CD4-positive, CD25-positive, alpha-beta regulatory T cell (primary cell): ENCODE results near the gene RBMXL2. TPM values are rescaled to one million over a fixed set of nuclear protein-coding genes. Genes with fewer than 3 reads are reported as not detected.

Source experiments
- ATAC-seq, 2 donors: fragments of 150-1000 bp; cut with Tn5 transposase; one replicate each; pipeline ENCODE4 v1.10.0; 2021; ENCODE audit warnings: low read depth in 2 of 2, moderate number of reproducible peaks in 2 of 2, moderate library complexity in 1 of 2
- DNase-seq, 3 donors: peaks; one replicate each; pipeline versions ENCODE4 v3.0.0 to v3.0.0-alpha.2; 2012 to 2022; ENCODE audit warnings: mixed read lengths in 1 of 3
- H3K27ac ChIP-seq: one replicate; pipeline ENCODE4 v1.7.0; 2013; ENCODE audit warnings: mild to moderate bottlenecking, low read length; ENCODE audit not compliant: insufficient read depth, poor library complexity, severe bottlenecking
- H3K27me3 ChIP-seq: one replicate; pipeline ENCODE4 v1.7.0; 2013; ENCODE audit warnings: low read length; ENCODE audit not compliant: control insufficient read depth, insufficient read depth
- H3K36me3 ChIP-seq: one replicate; pipeline ENCODE4 v1.7.0; 2013; ENCODE audit warnings: mild to moderate bottlenecking, low read length, moderate library complexity; ENCODE audit not compliant: control insufficient read depth, insufficient read depth
- H3K4me1 ChIP-seq: 2 replicates; pipeline ENCODE4 v1.7.0; 2013; ENCODE audit warnings: mild to moderate bottlenecking, low read length; ENCODE audit not compliant: insufficient read depth, control insufficient read depth, poor library complexity, severe bottlenecking
- H3K4me3 ChIP-seq: one replicate; pipeline ENCODE4 v1.7.0; 2013; ENCODE audit warnings: low read depth, mild to moderate bottlenecking, low read length, moderate library complexity
- H3K9me3 ChIP-seq, 2 experiments: 1 replicate in 1 of 2; 2 replicates in 1 of 2; pipeline ENCODE4 v1.7.0; 2013; ENCODE audit warnings: low read length in 2 of 2, mild to moderate bottlenecking in 1 of 2, moderate library complexity in 1 of 2; ENCODE audit not compliant: control insufficient read depth in 2 of 2
- H3K27ac Mint-ChIP-seq, 3 donors: one replicate each; pipeline ENCODE4 v1.8.0; 2020 to 2022; ENCODE audit warnings: mild to moderate bottlenecking in 3 of 3, mixed read lengths in 3 of 3, moderate library complexity in 2 of 3
- H3K27me3 Mint-ChIP-seq: one replicate; pipeline ENCODE4 v1.8.0; 2022; ENCODE audit warnings: mild to moderate bottlenecking, mixed read lengths
- H3K36me3 Mint-ChIP-seq: one replicate; pipeline ENCODE4 v1.8.0; 2020; ENCODE audit warnings: mixed read lengths
- H3K4me1 Mint-ChIP-seq, 4 donors: one replicate each; pipeline ENCODE4 v1.8.0; 2020 to 2022; ENCODE audit warnings: mixed read lengths in 4 of 4, mild to moderate bottlenecking in 1 of 4
- H3K4me3 Mint-ChIP-seq, 4 donors: one replicate each; pipeline ENCODE4 v1.8.0; 2020 to 2022; ENCODE audit warnings: mild to moderate bottlenecking in 4 of 4, mixed read lengths in 4 of 4, moderate library complexity in 3 of 4
- H3K9me3 Mint-ChIP-seq, 7 donors: one replicate each; pipeline ENCODE4 v1.8.0; 2020 to 2022; ENCODE audit warnings: mixed read lengths in 7 of 7, mild to moderate bottlenecking in 3 of 7, moderate library complexity in 2 of 7
- polyA plus RNA-seq, 4 donors: library from polyadenylated mRNA; unstranded; fragments of 300-500 nt; fragmentation: Illumina TruSeq; gene quantifications; one replicate each; pipeline ENCODE4 v1.2.3, GENCODE V29; 2021
- total RNA-seq: library from RNA; stranded (reverse); gene quantifications from one replicate; pipeline ENCODE4 v1.2.3, GENCODE V29; 2022

The RBMXL2 gene
- total RNA-seq: not detected
- not detected for polyA plus RNA-seq

DNA sequence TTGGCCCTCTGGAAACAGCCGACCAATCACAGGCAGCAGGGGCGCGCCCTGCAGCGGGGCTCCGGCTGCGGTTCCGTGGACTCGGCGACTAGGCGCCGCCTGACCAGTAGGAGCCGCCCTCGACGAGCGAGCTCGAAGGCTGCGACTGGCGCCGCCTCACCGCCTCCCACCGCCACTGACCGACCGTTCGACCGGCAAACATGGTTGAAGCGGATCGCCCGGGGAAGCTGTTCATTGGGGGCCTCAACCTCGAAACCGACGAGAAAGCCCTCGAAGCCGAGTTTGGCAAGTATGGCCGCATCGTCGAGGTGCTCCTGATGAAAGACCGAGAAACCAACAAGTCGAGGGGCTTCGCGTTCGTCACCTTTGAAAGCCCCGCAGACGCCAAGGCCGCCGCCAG lies at the start of gene RBMXL2:
Gene RBMXL2, plus strand, starts transcription at position 78 of the 400 bp plus-strand sequence. Its CDS starts 123 bp downstream, at position 201.
- Mint-ChIP-seq H3K27ac (no peak within 1 kb of the TSS), H3K27me3 (peaks cover 14% of the 10 kb centered on the region)

DNA sequence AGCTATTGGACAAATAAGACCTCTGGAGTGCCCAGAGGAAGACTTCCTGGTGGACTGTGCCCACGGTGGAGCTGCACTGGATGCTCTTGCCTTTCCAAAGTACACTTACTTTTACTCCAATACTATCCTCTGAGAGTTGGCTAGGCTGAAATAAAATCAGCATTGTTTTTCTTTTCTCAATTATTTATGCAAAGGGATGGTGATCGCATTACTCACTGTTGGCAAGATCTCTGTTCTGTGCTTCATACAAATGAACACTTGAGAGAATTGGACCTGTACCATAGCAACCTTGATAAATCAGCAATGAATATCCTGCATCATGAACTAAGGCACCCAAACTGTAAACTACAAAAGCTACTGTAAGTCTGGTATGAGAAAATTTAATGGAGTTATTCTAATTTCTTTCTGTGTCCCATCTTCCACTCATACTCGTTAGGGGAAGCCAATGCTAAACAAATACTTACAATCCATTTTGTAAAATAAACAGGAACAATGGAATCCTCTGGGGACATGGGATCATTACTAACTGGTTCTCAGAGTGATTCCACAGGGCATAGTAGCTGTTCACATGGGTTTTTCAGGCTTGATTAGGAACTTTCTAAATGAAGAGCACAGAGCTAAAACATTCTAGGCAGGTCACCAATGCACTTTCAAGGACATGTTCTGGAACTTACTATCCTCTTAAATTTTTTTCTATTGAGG lies 42.2 kb upstream of the RBMXL2 start:
- ATAC-seq: no peak
- H3K27me3 Mint-ChIP-seq: no peaks in the 10 kb centered on the region
- no peaks in the 10 kb centered on the region for H3K9me3 ChIP-seq
- H3K27ac ChIP-seq: no peak overlapping the region
- no peaks in the 10 kb centered on the region for H3K36me3 ChIP-seq
- no peak overlapping the region for H3K27ac Mint-ChIP-seq
- H3K4me3 ChIP-seq: no peak overlapping the region
- H3K4me3 Mint-ChIP-seq: no peak overlapping the region
- DNase-seq: no peak
- H3K4me1 Mint-ChIP-seq: no peaks in the 10 kb centered on the region
- H3K4me1 ChIP-seq: no peaks in the 10 kb centered on the region
- peaks cover 3% of the 10 kb centered on the region for H3K27me3 ChIP-seq
- no peaks in the 10 kb centered on the region for H3K36me3 Mint-ChIP-seq
- peaks cover 0 to 1% (median 0%) of the 10 kb centered on the region in 7 donors for H3K9me3 Mint-ChIP-seq

More for the DNA sequence above, at the start of gene RBMXL2:
- Mint-ChIP-seq H3K4me1 (no peaks in the 10 kb centered on the region), H3K4me3 (no peak within 1 kb of the TSS), H3K36me3 (no peaks in the 10 kb centered on the region), H3K9me3 (peaks cover 0 to 1% (median 0%) of the 10 kb centered on the region in 7 donors)
- Histone ChIP-seq H3K4me1 (no peaks in the 10 kb centered on the region), H3K9me3 (no peaks in the 10 kb centered on the region), H3K27ac (no peak within 1 kb of the TSS), H3K36me3 (no peaks in the 10 kb centered on the region), H3K4me3 (no peak within 1 kb of the TSS), H3K27me3 (peaks cover 3% of the 10 kb centered on the region)
- ATAC-seq: no peak
- no peak for DNase-seq

DNA sequence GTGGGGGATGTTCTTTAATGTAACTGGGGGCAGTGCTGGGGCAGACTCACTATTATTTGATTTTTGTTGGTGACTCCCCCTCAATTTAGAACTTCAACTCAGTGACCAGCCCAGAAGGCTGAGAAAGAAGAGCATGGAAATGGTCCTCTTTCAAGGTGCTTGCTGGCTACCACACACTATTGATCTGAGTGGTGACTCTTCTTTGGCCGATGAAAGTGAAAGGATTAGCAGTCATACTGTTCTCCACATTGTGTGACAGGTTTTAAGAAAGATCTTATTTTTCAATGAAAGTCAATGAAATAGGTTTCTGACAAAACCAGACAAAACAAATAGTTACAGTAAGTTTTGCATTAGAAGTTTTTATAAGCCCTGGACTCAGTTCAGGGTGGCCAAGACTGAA lies 38.6 kb upstream of the RBMXL2 start:
- ATAC-seq (no peak), DNase-seq (no peak)
- no peak overlapping the region for H3K27ac Mint-ChIP-seq
- no peak overlapping the region for H3K27ac ChIP-seq
- no peaks in the 10 kb centered on the region for H3K9me3 ChIP-seq
- peaks cover 3% of the 10 kb centered on the region for H3K27me3 ChIP-seq
- H3K9me3 Mint-ChIP-seq: peaks cover 0 to 1% (median 0%) of the 10 kb centered on the region in 7 donors
- no peaks in the 10 kb centered on the region for H3K4me1 ChIP-seq
- H3K36me3 ChIP-seq: no peaks in the 10 kb centered on the region
- no peak overlapping the region for H3K4me3 ChIP-seq
- H3K4me1 Mint-ChIP-seq: no peaks in the 10 kb centered on the region
- H3K4me3 Mint-ChIP-seq: no peak overlapping the region
- H3K36me3 Mint-ChIP-seq: no peaks in the 10 kb centered on the region
- H3K27me3 Mint-ChIP-seq: peaks cover 5% of the 10 kb centered on the region

DNA sequence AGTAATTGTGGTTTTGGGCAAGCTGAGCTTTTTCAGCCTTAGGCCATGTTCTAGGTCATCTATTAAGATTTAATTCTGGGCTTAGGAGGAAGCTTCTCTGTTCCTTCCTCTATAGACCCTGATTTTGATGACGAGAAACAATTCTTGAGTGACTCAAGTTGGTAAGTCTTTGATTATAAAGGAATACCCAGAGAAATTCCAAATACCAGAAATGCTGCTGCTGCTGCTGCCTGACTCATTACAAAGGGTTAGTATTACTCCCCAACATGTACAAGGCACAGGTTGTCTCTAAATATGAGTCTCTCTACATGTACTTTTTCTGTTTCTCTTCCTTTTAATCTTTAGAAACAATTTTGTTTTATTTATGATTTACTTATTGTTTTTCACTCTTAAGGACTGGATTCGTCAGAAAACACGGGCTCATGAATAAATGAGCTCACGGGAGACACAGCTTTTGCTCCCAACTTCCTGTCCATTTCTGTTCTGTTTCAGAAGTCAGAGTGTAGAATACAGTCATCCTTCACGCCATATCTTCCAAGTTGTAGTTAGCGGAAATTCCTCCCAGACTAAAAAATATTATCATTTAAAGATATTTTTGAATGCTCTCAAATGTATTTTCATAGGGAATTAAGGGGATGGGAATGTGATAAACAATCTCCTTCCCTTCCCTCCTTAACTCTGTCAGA lies 31.8 kb upstream of the RBMXL2 start:
- H3K27me3 Mint-ChIP-seq: peaks cover 7% of the 10 kb centered on the region
- no peaks in the 10 kb centered on the region for H3K4me1 Mint-ChIP-seq
- ATAC-seq: no peak

DNA sequence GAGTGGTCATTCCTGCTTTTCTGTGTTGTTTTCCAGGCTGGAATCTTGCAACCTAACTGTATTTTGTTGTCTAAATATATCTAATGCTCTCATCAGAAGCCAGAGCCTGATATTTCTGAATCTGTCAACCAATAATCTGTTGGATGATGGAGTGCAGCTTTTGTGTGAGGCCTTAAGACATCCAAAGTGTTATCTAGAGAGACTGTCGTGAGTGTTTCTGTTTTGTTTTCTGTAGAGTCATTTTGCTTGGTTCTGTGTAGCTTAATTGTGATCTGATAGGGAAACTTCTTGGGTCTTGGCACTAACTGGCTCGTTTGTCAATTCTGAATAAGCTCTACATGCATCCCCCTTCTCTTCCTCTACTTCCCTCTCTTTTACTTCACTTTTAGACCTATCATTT lies 31.2 kb upstream of the RBMXL2 start:
- Mint-ChIP-seq H3K4me3 (no peak overlapping the region), H3K36me3 (no peaks in the 10 kb centered on the region), H3K9me3 (peaks cover 0 to 1% (median 0%) of the 10 kb centered on the region in 7 donors), H3K27me3 (peaks cover 7% of the 10 kb centered on the region), H3K27ac (no peak overlapping the region), H3K4me1 (no peaks in the 10 kb centered on the region)
- ATAC-seq: no peak
- DNase-seq: no peak
- Histone ChIP-seq H3K9me3 (no peaks in the 10 kb centered on the region), H3K4me1 (no peaks in the 10 kb centered on the region), H3K27me3 (no peaks in the 10 kb centered on the region), H3K36me3 (no peaks in the 10 kb centered on the region), H3K27ac (no peak overlapping the region), H3K4me3 (no peak overlapping the region)

More for the DNA sequence above, 31.8 kb upstream of the RBMXL2 start:
- H3K9me3 Mint-ChIP-seq: peaks cover 0 to 1% (median 0%) of the 10 kb centered on the region in 7 donors
- no peaks in the 10 kb centered on the region for H3K36me3 ChIP-seq
- H3K4me1 ChIP-seq: no peaks in the 10 kb centered on the region
- H3K27me3 ChIP-seq: no peaks in the 10 kb centered on the region
- no peaks in the 10 kb centered on the region for H3K36me3 Mint-ChIP-seq
- H3K27ac Mint-ChIP-seq: no peak overlapping the region
- DNase-seq: no peak
- no peak overlapping the region for H3K4me3 ChIP-seq
- no peak overlapping the region for H3K4me3 Mint-ChIP-seq
- H3K9me3 ChIP-seq: no peaks in the 10 kb centered on the region
- H3K27ac ChIP-seq: no peak overlapping the region

DNA sequence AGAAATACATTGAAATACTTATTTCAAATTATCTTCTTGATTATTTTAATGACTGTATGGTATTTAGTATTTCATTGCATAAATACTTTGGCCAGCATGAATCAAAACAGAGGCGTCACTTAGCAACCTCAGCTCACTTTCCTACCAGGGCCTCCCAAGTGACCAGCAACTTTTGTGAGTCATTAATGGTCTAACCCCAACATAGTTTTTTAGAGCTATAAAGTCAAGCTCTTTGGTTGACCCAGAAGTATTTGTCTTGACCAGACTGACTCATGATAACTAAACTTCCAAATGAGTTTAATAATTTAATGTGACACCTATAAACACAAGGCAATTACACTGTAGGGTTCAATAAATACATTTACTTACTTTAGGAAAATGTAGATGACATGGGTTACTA lies 27.9 kb upstream of the RBMXL2 start:
- H3K9me3 Mint-ChIP-seq: peaks cover 0 to 2% (median 0%) of the 10 kb centered on the region in 7 donors
- H3K9me3 ChIP-seq: no peaks in the 10 kb centered on the region
- no peaks in the 10 kb centered on the region for H3K4me1 ChIP-seq
- no peak overlapping the region for H3K4me3 ChIP-seq
- H3K27me3 Mint-ChIP-seq: no peaks in the 10 kb centered on the region
- no peaks in the 10 kb centered on the region for H3K4me1 Mint-ChIP-seq
- DNase-seq: no peak
- H3K36me3 Mint-ChIP-seq: no peaks in the 10 kb centered on the region
- no peaks in the 10 kb centered on the region for H3K36me3 ChIP-seq
- H3K27me3 ChIP-seq: no peaks in the 10 kb centered on the region
- H3K27ac Mint-ChIP-seq: no peak overlapping the region
- no peak overlapping the region for H3K27ac ChIP-seq
- ATAC-seq: no peak
- H3K4me3 Mint-ChIP-seq: no peak overlapping the region

DNA sequence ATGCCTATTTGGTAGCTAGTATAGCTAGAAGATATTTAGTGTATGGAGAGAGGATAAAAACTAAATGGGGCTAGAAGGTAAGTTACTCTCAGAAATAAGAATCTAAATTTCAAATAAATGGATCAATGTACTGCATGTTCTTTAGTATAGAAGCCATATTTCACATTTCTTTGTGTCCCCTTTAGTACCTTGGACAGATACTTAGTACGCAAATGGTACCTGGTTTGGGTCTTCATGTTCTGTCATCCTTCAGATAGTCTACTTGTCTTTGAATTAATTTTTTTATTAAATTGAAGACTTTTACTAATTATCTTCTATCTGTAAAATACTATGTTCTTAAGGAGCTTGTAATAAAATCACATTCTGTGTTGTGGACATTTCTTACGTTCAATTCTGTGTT lies 26.3 kb upstream of the RBMXL2 start:
- Mint-ChIP-seq H3K36me3 (no peaks in the 10 kb centered on the region), H3K4me1 (no peaks in the 10 kb centered on the region), H3K4me3 (no peak overlapping the region), H3K9me3 (peaks cover 0 to 5% (median 2%) of the 10 kb centered on the region in 7 donors), H3K27ac (no peak overlapping the region), H3K27me3 (no peaks in the 10 kb centered on the region)
- DNase-seq (no peak), ATAC-seq (no peak)
- Histone ChIP-seq H3K9me3 (no peaks in the 10 kb centered on the region), H3K4me1 (no peaks in the 10 kb centered on the region), H3K27me3 (no peaks in the 10 kb centered on the region), H3K36me3 (no peaks in the 10 kb centered on the region), H3K4me3 (no peak overlapping the region), H3K27ac (no peak overlapping the region)
